Panc1 (cell line): ENCODE results near the gene NFKBIB. TPM values are rescaled to one million over a fixed set of nuclear protein-coding genes. Genes with fewer than 3 reads are reported as not detected.
A peak's percentile ranks its signal among the peaks of the same experiment; 100 is the strongest.

Source experiments
- ATAC-seq: fragments of 200-7000 bp; cut with Tn5 transposase; 2 replicates; pipeline ENCODE4 v1.9.1; 2020; ENCODE audit warnings: mild to moderate bottlenecking, moderate library complexity
- BruUV-seq: library from RNA; stranded (reverse); fragments of 400-500 nt; replicated peaks from 2 replicates; lab custom pipeline; 2021; lab: Mats Ljungman, UMichigan
- CTCF ChIA-PET: fragments of 300-600 bp; sonication (Branson Sonifier 250); formaldehyde crosslinking; loops from one replicate; lab custom pipeline; 2022; ENCODE audit warnings: antibody characterized with exemption; lab: Charles Lee
- POLR2A ChIA-PET: fragments of 300-600 bp; sonication (Branson Sonifier 250); formaldehyde crosslinking; loops from one replicate; lab custom pipeline; 2022; ENCODE audit warnings: antibody characterized with exemption; lab: Charles Lee
- DNase-seq: peaks from one replicate; pipeline ENCODE4 v3.0.0-alpha.2; 2010; ENCODE audit warnings: low read depth, low spot score
- H3K27ac ChIP-seq: 2 replicates; pipeline ENCODE4 v1.5.1; 2011; ENCODE audit warnings: mild to moderate bottlenecking, low read length, inconsistent platforms
- H3K27me3 ChIP-seq: fragments of 200-500 bp; sonication (Bioruptor generic); 2 replicates; pipeline ENCODE4 v1.6.0; 2014; ENCODE audit warnings: low read length, inconsistent platforms; ENCODE audit not compliant: control insufficient read depth, insufficient read depth
- H3K36me3 ChIP-seq: fragments of 200-500 bp; sonication (Bioruptor generic); 2 replicates; pipeline ENCODE4 v1.5.1; 2014; ENCODE audit warnings: inconsistent platforms, mild to moderate bottlenecking, low read length, moderate library complexity; ENCODE audit not compliant: control insufficient read depth, insufficient read depth
- H3K4me1 ChIP-seq: 2 replicates; pipeline ENCODE4 v1.5.1; 2011; ENCODE audit warnings: inconsistent platforms, mild to moderate bottlenecking, low read length, moderate library complexity; ENCODE audit not compliant: control insufficient read depth, insufficient read depth
- H3K4me3 ChIP-seq, 2 experiments: 2 replicates each; pipeline ENCODE4 v1.5.1; 2011 to 2012; ENCODE audit warnings: low read depth in 2 of 2, low read length in 2 of 2, mild to moderate bottlenecking in 2 of 2, inconsistent platforms in 1 of 2, moderate library complexity in 1 of 2
- H3K9me3 ChIP-seq: fragments of 200-500 bp; sonication (Bioruptor generic); 2 replicates; pipeline ENCODE4 v1.5.1; 2014; ENCODE audit warnings: low read depth, mild to moderate bottlenecking, inconsistent platforms, low read length, moderate library complexity; ENCODE audit not compliant: control insufficient read depth, insufficient read depth
- CTCF ChIP-seq: fragments of 450-650 bp; IDR thresholded peaks from 2 replicates; pipeline ENCODE4 v1.5.1; 2017; ENCODE audit warnings: mild to moderate bottlenecking
- POLR2AphosphoS5 ChIP-seq: IDR thresholded peaks from 2 replicates; pipeline ENCODE4 v1.6.1; 2012; ENCODE audit warnings: mild to moderate bottlenecking, low read depth, low read length, moderate library complexity
- REST ChIP-seq, 2 experiments: IDR thresholded peaks; 2 replicates each; pipeline ENCODE4 v1.6.1; 2011 to 2012; ENCODE audit warnings: low read depth in 2 of 2, control low read depth in 1 of 2, low read length in 1 of 2, mild to moderate bottlenecking in 1 of 2, moderate library complexity in 1 of 2; ENCODE audit not compliant: insufficient read depth in 1 of 2
- SIN3A ChIP-seq: IDR thresholded peaks from 2 replicates; pipeline ENCODE4 v1.6.1; 2012; ENCODE audit warnings: low read depth, mild to moderate bottlenecking, low read length, moderate library complexity, borderline replicate concordance; ENCODE audit not compliant: insufficient read depth
- TCF7L2 ChIP-seq: IDR thresholded peaks from 2 replicates; pipeline ENCODE4 v1.6.1; 2011; ENCODE audit warnings: mild to moderate bottlenecking, low read depth, low read length, inconsistent platforms
- in situ Hi-C: cut with HindIII; loops from 2 replicates; pipeline ENCODE4 v1.10.0; 2016; ENCODE audit warnings: low sequenced_read_pairs, low pct_unique_long_range_greater_than_20kb
- intact Hi-C: fragments of 100-400 bp; cut with micrococcal nuclease; formaldehyde crosslinking; loops from one replicate; pipeline ENCODE4 v1.10.0; 2022; ENCODE audit not compliant: unreplicated experiment
- total RNA-seq: library from RNA; stranded (reverse); gene quantifications from one replicate; pipeline ENCODE4 v1.2.1, GENCODE V29; 2021; ENCODE audit not compliant: unreplicated experiment

NFKBIB gene
- total RNA-seq, 1 experiment from 2014 or later, result 185 TPM

- intact Hi-C loops (no loop called here), in situ Hi-C loops (no loop called here)
- Histone ChIP-seq H3K27me3 (no peaks in the 10 kb centered on the region), H3K36me3 (no peaks in the 10 kb centered on the region; the same call in 1 of the 2 replicates), H3K9me3 (no peaks in the 10 kb centered on the region), H3K4me3 (no peak overlapping the region), H3K4me1 (peaks cover 11% of the 10 kb centered on the region), H3K27ac (no peak overlapping the region)
- no peak for ATAC-seq
- ChIA-PET POLR2A (interaction anchor here (0.6 to 1.0 kb wide), 2 partner anchors 13 to 416 kb away, joined by 3 read pairs; no protein-coding TSS in a partner anchor), CTCF (no interaction called here)
- TF ChIP-seq TCF7L2, result no peak
- peak; percentile 8; the same call in 1 of the 2 replicates for TF ChIP-seq POLR2AphosphoS5
- BruUV-seq, result no TSS peak
- no peak for DNase-seq
Observed at GRCh38 chr19:38922482-38922881, 22.7 kb downstream of the NFKBIB start.

DNA sequence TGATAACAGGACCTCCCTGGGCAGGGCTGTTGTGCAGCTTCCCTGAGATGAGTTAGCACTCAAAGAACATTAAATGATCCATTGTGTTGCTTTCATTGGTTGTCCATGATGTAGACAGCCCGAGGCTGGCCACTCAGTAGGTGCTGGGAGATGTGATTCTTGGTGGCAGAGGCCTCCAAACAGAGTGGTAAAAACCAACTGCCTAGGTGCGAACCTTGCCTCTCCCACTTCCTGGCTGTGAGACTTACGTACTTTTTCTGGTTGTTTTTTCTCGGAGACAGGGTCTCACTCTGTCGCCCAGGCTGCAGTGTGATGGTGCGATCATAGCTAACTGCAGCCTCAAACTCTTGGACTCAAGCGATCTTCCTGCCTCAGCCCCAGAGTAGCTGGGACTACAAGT is 24.6 kb downstream of the NFKBIB start:
- POLR2A ChIA-PET, result interaction anchor here (0.5 to 0.6 kb wide), 2 partner anchors 409 to 1607 kb away, joined by 3 to 12 read pairs; no protein-coding TSS in a partner anchor

More for the DNA sequence above, 24.6 kb downstream of the NFKBIB start:
- peaks cover 1% of the 10 kb centered on the region for H3K4me1 ChIP-seq
- ATAC-seq (no peak), DNase-seq (no peak)
- intact Hi-C loops (no loop called here), in situ Hi-C loops (no loop called here)
- H3K27me3 ChIP-seq, result no peaks in the 10 kb centered on the region
- CTCF ChIA-PET, result interaction anchor here (0.9 kb wide), 1 partner anchor 38 kb away, joined by 9 read pairs; no protein-coding TSS in a partner anchor
- no peak overlapping the region for H3K27ac ChIP-seq
- H3K9me3 ChIP-seq, result no peaks in the 10 kb centered on the region
- no peak overlapping the region for H3K4me3 ChIP-seq
- TSS peak; percentile 11 for BruUV-seq
- TF ChIP-seq REST (IDR thresholded peaks at IDR 0.05; ENCODE audit: insufficient read depth in 1 of 2, low read depth in 2 of 2, low read length in 1 of 2), result no peak
- no peak for TF ChIP-seq POLR2AphosphoS5
- TF ChIP-seq CTCF, result no peak
- TF ChIP-seq TCF7L2, result no peak
- TF ChIP-seq SIN3A, result no peak
- no peaks in the 10 kb centered on the region; the same call in 1 of the 2 replicates for H3K36me3 ChIP-seq
